GM18505 (cell line): ENCODE results near the gene POLR3C.
"Not testable (repeated sequence)": the region's sequence is repeated elsewhere in the genome, so short reads cannot be mapped to it uniquely, and the experiment has no call there.

ENCODE experiments used
- ATAC-seq: cut with Tn5 transposase; IDR thresholded peaks from one replicate; pipeline ENCODE4 v1.9.1; 2021; ENCODE audit not compliant: unreplicated experiment
- POLR2A ChIP-seq: IDR thresholded peaks from 4 replicates; pipeline ENCODE4 v1.6.1; 2011; ENCODE audit warnings: borderline replicate concordance; ENCODE audit not compliant: insufficient read depth, insufficient read length; ENCODE audit errors: extremely low read depth

The POLR3C gene

DNA sequence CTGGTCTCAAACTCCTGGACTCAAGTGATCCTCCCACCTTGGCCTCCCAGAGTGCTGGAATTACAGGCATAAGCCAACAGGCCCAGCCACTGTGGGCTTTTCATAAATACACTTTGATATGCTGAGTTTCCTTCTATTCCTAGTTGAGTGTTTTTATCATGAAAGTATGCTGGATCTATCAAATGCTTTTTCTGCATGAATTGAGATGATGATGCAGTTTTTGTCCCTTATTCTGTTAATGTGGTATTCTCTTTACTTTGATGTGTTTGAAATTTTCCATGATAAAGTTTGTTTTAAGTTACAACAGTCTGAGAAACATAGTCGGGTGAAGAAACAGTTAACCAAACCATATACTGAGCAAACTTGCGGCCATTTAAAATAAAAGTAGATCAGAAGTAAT lies 24.2 kb upstream of the POLR3C start:
- ATAC-seq, result no peak
- TF ChIP-seq POLR2A, result no peak

DNA sequence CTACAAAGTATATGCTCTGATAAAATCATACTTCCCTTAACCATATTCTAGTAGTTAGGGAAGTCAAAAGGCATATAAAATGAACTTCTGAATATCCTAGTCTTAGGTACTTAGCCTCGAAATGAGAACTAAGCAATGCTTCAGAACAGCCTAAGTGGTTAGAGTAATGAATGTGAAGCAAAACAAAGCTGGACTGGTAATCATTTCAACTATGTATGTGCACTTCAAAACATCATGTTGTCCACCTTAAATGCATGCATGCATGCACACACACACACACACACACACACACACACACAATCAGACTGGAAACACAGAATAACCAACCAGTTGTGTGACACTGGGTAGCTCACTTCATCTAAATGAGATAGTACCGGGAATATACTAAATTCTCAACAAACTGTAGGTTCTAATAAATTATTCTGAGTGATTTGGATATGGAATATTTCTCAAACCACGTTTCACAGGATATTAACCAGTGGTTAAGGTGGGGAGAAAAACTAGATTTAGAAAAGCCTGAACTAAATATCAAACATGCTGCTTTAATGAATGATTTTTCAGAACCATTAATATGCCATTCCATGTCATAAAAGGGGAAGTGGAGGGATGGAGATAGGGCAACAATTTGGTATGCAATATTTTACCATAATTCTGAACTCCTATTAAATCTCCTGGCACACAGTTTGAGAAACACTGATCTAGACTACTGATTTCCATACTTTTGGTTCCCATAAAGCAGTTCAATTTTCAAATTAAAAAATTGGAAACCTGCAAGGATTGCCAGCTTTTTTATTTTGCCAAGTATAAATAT lies 19.6 kb upstream of the POLR3C start:
- ATAC-seq, result no peak
- TF ChIP-seq POLR2A, result no peak

DNA sequence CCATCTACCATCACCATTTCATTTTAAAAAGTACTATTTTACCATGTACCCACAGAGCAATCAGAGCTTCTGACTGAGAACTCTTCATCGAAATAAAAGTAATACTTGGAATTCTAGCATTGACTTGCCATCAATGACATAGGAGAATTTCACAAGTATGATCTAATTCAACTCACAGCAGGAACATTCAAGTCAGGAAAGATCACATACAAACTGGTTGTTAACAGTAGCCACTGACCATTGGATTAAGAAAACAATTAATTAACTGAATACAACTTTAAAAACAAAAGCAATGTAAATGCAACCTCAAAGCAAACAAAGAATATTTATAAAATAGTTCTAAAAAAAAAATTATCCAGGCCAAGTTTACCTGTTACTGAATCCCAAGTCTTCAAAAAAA lies 18.9 kb upstream of the POLR3C start:
- no peak for TF ChIP-seq POLR2A
- no peak for ATAC-seq

DNA sequence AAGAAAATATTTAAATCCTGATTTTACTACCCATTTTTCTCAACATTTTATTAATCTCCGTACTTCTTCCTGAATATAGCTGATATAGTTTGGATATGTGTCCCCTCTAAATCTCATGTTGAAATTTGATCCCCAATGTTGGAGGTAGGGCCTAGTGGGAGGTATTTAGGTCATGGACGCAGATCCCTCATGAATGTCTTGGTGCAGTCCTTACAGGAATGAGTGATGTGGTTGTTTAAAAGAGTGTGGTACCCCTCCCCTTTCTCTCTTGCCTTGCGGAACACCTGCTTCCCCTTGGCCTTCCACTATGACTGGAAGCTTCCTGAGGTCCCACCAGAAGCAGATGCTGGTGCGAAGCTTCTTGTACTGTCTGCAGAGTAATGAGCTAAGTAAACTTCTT lies 17.6 kb upstream of the POLR3C start:
- no peak for ATAC-seq
- no peak for TF ChIP-seq POLR2A

DNA sequence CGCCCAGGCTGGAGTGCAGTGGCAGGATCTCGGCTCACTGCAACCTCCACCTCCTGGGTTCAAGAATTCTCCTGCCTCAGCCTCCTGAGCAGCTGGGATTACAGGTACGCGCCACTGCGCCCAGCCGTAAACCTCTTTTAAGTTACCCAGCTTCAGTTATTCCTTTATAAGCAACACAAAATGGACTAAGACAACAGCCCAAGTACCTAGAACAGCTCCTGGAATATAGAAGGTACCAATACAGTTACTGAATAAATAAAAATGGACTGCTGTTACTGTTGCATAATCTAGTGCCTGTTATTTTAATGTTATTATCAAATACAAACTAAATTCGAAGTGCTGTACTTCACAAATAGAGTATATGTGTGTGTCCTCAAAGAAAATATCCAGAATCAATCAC lies 17.2 kb upstream of the POLR3C start:
- no peak for ATAC-seq

DNA sequence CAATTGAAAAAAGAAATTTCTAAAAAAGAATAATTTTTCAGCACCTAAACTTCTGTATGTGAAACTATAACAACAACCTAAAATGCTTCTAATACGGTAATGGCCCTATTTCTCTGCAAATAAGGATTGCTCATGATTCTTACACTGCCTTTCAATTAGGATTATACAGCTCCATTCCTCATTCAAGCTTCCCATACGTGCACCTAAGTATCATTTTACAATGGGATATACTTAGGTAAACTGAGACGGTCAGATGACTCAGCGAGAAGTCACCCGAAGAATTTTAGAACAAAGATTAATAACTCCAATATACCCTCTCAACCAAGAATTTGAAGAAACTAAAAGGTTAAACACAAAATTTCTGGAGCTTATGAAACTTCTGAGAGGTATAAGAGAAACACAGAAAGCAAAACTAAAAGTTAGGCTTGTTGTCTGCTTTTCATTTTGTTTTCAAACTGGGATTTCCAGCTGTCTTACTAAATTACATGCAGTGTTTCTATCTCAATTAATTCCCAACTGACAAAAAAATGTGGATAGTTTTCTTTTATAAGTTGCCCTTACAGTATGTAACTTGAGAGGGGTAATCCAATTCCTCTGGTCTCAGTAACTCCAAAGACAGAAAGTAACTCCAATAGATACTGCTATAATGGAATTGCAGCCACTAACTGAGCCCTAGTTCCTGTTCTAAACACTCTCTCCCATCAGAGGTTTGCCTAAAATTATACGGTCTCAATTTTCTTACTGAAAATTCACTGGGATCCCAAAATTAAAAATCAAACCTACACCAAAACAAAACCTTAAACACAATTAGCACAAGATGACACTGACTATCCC lies 10.8 kb upstream of the POLR3C start:
- ATAC-seq, result not testable (repeated sequence)

More for the DNA sequence above, 17.2 kb upstream of the POLR3C start:
- TF ChIP-seq POLR2A, result no peak

DNA sequence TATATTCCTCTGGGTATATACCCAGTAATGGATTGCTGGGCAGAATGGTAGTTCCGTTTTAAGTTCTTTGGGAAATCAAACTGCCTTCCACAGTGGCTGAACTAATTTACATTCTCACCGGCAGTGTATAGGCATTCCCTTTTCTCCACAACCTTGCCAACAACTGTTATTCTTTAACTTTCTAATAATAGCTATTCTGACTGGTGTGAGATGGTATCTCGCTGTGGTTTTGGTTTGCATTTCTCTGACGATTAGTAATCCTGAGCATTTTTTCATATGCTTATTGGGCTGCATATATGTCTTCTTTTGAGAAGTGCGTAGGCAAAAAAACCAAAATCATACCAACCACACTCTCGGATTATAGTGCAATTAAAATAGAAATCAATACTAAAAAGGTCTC lies 5.9 kb upstream of the POLR3C start:
- not testable (repeated sequence) for ATAC-seq

DNA sequence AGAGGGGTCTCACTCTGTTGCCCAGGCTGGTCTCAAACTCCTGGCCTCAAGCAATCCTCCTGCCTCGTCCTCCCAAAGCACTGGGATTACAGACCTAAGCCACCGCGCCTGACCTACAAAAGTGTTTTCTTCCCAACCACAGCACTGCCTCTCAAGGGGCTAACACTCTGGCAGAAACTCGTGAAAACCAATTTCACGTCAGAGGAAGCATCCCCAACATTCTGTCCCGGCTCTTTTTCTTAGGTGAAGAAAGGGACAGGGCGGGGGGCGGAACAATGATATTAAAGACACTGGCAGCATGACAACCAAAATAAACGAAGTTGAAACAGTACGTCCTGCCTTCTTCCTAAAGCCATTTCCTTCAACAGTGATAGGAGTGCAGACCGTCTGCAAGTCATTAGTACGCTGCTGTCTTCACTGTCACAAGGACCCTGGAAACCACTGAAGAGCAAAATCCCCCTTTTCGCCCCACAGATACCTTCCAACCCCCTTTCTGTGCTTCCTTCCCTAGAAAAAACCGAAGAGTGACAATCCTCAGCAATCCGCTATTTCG lies 1.1 kb upstream of the POLR3C start:
- not testable (repeated sequence) for ATAC-seq

DNA sequence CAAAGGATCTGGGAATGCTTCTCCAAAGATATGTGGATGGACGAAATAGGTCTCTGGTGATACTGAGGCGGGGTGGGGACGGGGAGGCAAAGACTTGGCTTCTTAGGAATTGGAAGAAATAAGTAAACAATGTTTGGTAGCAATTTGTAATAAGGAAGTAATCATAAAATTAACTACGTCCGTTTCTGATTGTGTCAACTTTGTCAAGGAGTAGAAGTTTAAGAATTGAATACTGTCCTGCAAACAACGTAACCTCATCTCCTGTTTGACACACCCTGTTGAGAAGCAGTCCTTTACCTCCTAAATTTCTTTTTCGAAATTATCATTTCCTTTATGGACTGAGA lies 471 bp downstream of the POLR3C start:
- ATAC-seq, result no peak
- TF ChIP-seq POLR2A, result no peak

DNA sequence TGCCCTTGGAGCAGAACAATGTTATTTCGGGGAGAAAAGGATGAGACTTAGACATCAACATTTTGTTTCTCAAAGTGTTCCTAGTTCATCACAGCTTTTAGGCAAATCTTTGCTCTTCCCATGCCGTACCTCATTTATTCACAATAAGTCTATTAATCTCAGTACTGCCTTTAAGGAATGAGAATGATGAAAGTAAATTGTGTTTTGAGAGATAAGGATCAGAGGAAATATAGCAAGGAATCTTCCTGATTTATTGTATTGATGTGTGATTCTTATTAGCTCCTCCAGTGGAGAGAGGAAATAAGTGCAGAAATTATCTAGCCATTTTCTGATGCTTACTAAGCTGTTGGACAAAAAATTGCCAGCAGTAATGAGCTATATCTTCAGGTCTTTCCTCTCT lies 2.0 kb downstream of the POLR3C start:
- no peak for TF ChIP-seq POLR2A
- ATAC-seq, result no peak

DNA sequence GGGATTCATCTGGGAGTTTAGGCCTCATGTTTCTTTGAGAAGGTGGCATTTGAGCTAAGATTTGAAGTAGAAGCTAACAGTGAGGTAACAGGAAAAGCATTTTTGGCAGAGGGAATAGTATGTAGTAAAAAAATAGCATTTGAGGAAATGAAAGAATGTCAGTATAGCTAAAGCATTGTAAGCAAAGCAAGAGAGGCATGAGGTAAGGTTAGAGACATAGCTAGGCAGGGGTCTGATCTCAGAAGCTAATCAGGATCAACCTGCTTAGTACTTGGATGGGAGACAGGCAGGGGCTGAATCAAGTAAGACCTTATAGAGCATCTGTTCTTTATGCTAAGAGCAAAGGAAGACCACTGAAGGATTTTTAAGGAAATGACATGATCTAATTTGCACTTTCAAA lies 4.0 kb downstream of the POLR3C start:
- no peak for ATAC-seq
- TF ChIP-seq POLR2A, result no peak

DNA sequence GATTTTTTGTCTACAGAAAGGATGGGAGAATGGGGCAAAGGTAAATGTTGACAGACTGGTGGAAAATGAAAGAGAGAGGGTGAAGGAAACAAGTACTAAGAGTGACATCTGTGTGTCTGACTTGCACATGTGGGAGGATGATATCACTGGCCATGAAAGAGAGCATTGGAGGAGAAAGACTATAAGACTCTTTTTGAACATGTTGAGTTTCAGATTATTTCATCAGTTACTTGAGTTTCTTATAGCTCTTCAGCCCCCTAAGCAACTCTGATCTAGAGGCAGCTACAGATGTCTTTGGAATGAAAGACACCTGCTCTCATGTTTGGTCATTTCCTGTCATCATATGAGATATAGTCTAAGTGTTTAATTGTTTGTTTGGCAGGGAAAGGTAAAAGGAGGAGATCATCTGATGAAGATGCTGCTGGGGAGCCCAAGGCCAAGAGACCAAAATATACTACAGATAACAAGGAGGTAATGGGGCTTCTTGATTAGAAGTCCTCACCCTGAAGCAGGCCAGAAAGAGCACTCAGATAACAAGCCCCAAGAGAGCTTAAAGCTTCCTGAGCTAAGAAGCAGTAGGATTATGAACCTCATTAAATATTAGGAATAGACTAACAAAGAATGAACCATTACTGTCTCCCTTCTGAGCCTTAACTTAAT lies 4.5 kb downstream of the POLR3C start:
- no peak for TF ChIP-seq POLR2A
- ATAC-seq, result no peak

DNA sequence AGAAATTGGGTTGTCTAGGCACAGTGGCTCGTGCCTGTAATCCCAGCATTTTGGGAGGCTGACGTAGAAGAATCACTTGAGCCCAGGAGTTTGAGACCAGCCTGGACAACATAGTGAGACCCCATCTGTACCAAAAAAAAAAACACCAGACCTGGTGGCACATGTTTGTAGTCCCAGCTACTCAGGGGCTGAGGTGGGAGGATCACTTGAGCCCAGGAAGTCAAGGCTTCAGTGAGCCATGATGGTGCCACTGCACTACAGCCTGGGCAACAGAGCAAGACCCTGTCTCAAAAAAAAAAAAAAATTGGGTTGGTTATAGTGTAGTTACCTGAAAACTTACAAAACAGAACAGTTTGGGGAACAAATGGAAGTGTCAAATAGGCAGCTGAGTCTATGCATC lies 6.8 kb downstream of the POLR3C start:
- ATAC-seq, result not testable (repeated sequence)

DNA sequence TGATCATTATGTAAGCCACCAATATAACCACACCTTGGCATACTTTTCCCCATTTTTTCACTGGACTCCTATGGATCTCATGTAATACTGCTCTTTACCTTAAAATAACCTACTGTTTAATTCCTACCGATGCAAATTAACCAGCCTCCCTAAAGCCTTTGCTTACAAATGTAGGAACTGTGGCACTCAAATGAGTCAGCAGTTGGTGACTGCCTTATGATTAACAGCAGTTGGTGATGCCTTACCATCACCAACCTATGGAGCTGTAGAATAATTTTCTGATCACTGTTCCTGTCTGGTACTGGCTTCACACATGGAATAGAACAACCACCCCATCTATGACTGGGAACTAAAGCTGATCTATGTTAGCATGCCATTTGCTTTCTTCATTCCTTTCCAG lies 13.7 kb downstream of the POLR3C start:
- TF ChIP-seq POLR2A, result no peak
- no peak for ATAC-seq
